ENCODE data around the gene ZFAND4.
A peak's percentile ranks its signal among the peaks of the same experiment; 100 is the strongest.
"Not testable (repeated sequence)": the region's sequence is repeated elsewhere in the genome, so short reads cannot be mapped to it uniquely, and the experiment has no call there.

ZFAND4 gene

GRCh38 chr10:45672181-45673073, at the start of gene ZFAND4:
TSS of gene ZFAND4 (minus strand) at chr10:45672772. CDS start at chr10:45663725, 9,047 bp downstream.
- peak; percentile 91 for DNase-seq

- not testable (repeated sequence) for DNase-seq
Measured at GRCh38 chr10:45721503-45721902, 48.9 kb upstream of the ZFAND4 start.

GRCh38 chr10:45717642-45718041, 45.1 kb upstream of the ZFAND4 start:
- not testable (repeated sequence) for DNase-seq

- DNase-seq: not testable (repeated sequence)
Measured at GRCh38 chr10:45717053-45717452, 44.5 kb upstream of the ZFAND4 start.

GRCh38 chr10:45711223-45711622, 38.7 kb upstream of the ZFAND4 start:
- not testable (repeated sequence) for DNase-seq

- DNase-seq: not testable (repeated sequence)
Measured at GRCh38 chr10:45710200-45710796, 37.7 kb upstream of the ZFAND4 start.

GRCh38 chr10:45678467-45678866, 5.9 kb upstream of the ZFAND4 start:
- not testable (repeated sequence) for DNase-seq

- DNase-seq: no peak
Measured at GRCh38 chr10:45675388-45675787, 2.8 kb upstream of the ZFAND4 start.

- no peak for DNase-seq
Measured at GRCh38 chr10:45673074-45673648, 589 bp upstream of the ZFAND4 start.

- not testable (repeated sequence) for DNase-seq
Measured at GRCh38 chr10:45671300-45671699, 1.3 kb downstream of the ZFAND4 start.

GRCh38 chr10:45669897-45670296, 2.7 kb downstream of the ZFAND4 start:
- not testable (repeated sequence) for DNase-seq

- no peak for DNase-seq
Measured at GRCh38 chr10:45660876-45661411, 11.6 kb downstream of the ZFAND4 start.

GRCh38 chr10:45657033-45657926, 15.3 kb downstream of the ZFAND4 start:
- no peak for DNase-seq

- DNase-seq: no peak
Measured at GRCh38 chr10:45655219-45655618, 17.4 kb downstream of the ZFAND4 start.

GRCh38 chr10:45654753-45655141, 17.8 kb downstream of the ZFAND4 start:
- not testable (repeated sequence) for DNase-seq

- no peak for DNase-seq
Measured at GRCh38 chr10:45653454-45653853, 19.1 kb downstream of the ZFAND4 start.

GRCh38 chr10:45652511-45652910, 20.1 kb downstream of the ZFAND4 start:
- no peak for DNase-seq

GRCh38 chr10:45649296-45649695, 23.3 kb downstream of the ZFAND4 start:
- DNase-seq: no peak

- DNase-seq: no peak
Measured at GRCh38 chr10:45647118-45647517, 25.5 kb downstream of the ZFAND4 start.

- DNase-seq: no peak
Measured at GRCh38 chr10:45646384-45647050, 26.1 kb downstream of the ZFAND4 start.

- no peak for DNase-seq
Measured at GRCh38 chr10:45644527-45644926, 28.0 kb downstream of the ZFAND4 start.

GRCh38 chr10:45640941-45641340, 31.6 kb downstream of the ZFAND4 start:
- DNase-seq: no peak
